IMR-90 (cell line): Measurements from ENCODE around the gene MLF2. TPM values are rescaled to one million over a fixed set of nuclear protein-coding genes. Genes with fewer than 3 reads are reported as not detected.
A peak's percentile ranks its signal among the peaks of the same experiment; 100 is the strongest.

Source experiments
- ATAC-seq: fragments of 200-7000 bp; cut with Tn5 transposase; 2 replicates; pipeline ENCODE4 v1.9.1; 2020; ENCODE audit warnings: low read depth, mild to moderate bottlenecking, moderate library complexity
- BruUV-seq: library from RNA; stranded (reverse); fragments of 400-500 nt; replicated peaks from 2 replicates; lab custom pipeline; 2021; lab: Mats Ljungman, UMichigan
- CTCF ChIA-PET: fragments of 300-600 bp; formaldehyde crosslinking; extraction: SDS; loops from one replicate; lab custom pipeline; 2021; ENCODE audit warnings: antibody characterized with exemption; lab: Yijun Ruan, JAX
- POLR2A ChIA-PET: fragments of 300-600 bp; sonication (Branson Sonifier 250); formaldehyde crosslinking; loops from one replicate; lab custom pipeline; 2022; ENCODE audit warnings: antibody characterized with exemption; ENCODE audit not compliant: unreplicated experiment; lab: Charles Lee
- DNase-seq: peaks from one replicate; pipeline ENCODE4 v3.0.0; 2013
- H2AFZ ChIP-seq: replicated peaks from 2 replicates; pipeline ENCODE3; 2013; ENCODE audit warnings: low read length, mild to moderate bottlenecking; ENCODE audit not compliant: poor library complexity
- H2AK5ac ChIP-seq: 2 replicates; pipeline ENCODE4 v1.6.1; 2013; ENCODE audit warnings: low read depth, low read length, inconsistent platforms
- H2AK9ac ChIP-seq: replicated peaks from 2 replicates; pipeline ENCODE3; 2013; ENCODE audit warnings: mild to moderate bottlenecking, low read depth, low read length, moderate library complexity; ENCODE audit not compliant: poor library complexity
- H2BK120ac ChIP-seq: 2 replicates; pipeline ENCODE4 v1.6.1; 2013; ENCODE audit warnings: low read depth, low read length, inconsistent platforms
- H2BK15ac ChIP-seq: 3 replicates; pipeline ENCODE4 v1.6.1; 2013; ENCODE audit warnings: low read depth, low read length, inconsistent platforms
- H2BK20ac ChIP-seq: 2 replicates; pipeline ENCODE4 v1.6.1; 2013; ENCODE audit warnings: low read depth, mild to moderate bottlenecking, inconsistent platforms, low read length, moderate library complexity
- H2BK5ac ChIP-seq: 2 replicates; pipeline ENCODE4 v1.6.1; 2013; ENCODE audit warnings: mild to moderate bottlenecking, low read depth, low read length, inconsistent platforms; ENCODE audit not compliant: poor library complexity, severe bottlenecking
- H3K14ac ChIP-seq: replicated peaks from 2 replicates; pipeline ENCODE4 v1.6.1; 2013; ENCODE audit warnings: low read depth, low read length, inconsistent platforms
- H3K18ac ChIP-seq: 2 replicates; pipeline ENCODE4 v1.6.1; 2013; ENCODE audit warnings: low read depth, low read length, control low read depth
- H3K23ac ChIP-seq: 2 replicates; pipeline ENCODE4 v1.6.1; 2013; ENCODE audit warnings: low read depth, low read length, inconsistent platforms
- H3K27ac ChIP-seq: 2 replicates; pipeline ENCODE4 v1.5.1; 2013; ENCODE audit warnings: mild to moderate bottlenecking, control low read depth, low read length; ENCODE audit not compliant: insufficient read depth
- H3K27me3 ChIP-seq: 2 replicates; pipeline ENCODE4 v1.6.1; 2013; ENCODE audit warnings: low read length; ENCODE audit not compliant: control insufficient read depth, insufficient read depth
- H3K36me3 ChIP-seq: 2 replicates; pipeline ENCODE4 v1.6.1; 2013; ENCODE audit warnings: low read length, mixed read lengths; ENCODE audit not compliant: control insufficient read depth, insufficient read depth
- H3K4ac ChIP-seq: 2 replicates; pipeline ENCODE4 v1.6.1; 2013; ENCODE audit warnings: low read depth, low read length, inconsistent platforms
- H3K4me1 ChIP-seq: 2 replicates; pipeline ENCODE4 v1.6.1; 2013; ENCODE audit warnings: low read length, mixed read lengths; ENCODE audit not compliant: control insufficient read depth, insufficient read depth
- H3K4me2 ChIP-seq: 2 replicates; pipeline ENCODE4 v1.6.1; 2013; ENCODE audit warnings: low read depth, mild to moderate bottlenecking, control low read depth, low read length, moderate library complexity
- H3K4me3 ChIP-seq: 2 replicates; pipeline ENCODE4 v1.5.1; 2013; ENCODE audit warnings: low read depth, mild to moderate bottlenecking, control low read depth, low read length, moderate library complexity; ENCODE audit not compliant: insufficient read depth
- H3K56ac ChIP-seq: 2 replicates; pipeline ENCODE4 v1.6.1; 2013; ENCODE audit warnings: low read length, inconsistent platforms; ENCODE audit not compliant: insufficient read depth; ENCODE audit errors: extremely low read depth
- H3K79me1 ChIP-seq, 2 experiments: 2 replicates each; pipeline ENCODE4 v1.6.1; 2013; ENCODE audit warnings: low read length in 2 of 2, inconsistent platforms in 1 of 2, low read depth in 1 of 2
- H3K9ac ChIP-seq: 2 replicates; pipeline ENCODE4 v1.6.1; 2013; ENCODE audit warnings: low read depth, low read length, control low read depth
- H3K9me1 ChIP-seq: 2 replicates; pipeline ENCODE4 v1.6.1; 2013; ENCODE audit warnings: low read length, inconsistent platforms; ENCODE audit not compliant: insufficient read depth
- H3K9me3 ChIP-seq: 2 replicates; pipeline ENCODE4 v1.6.1; 2013; ENCODE audit warnings: low read length; ENCODE audit not compliant: control insufficient read depth, insufficient read depth
- H4K20me1 ChIP-seq: 2 replicates; pipeline ENCODE4 v1.6.1; 2013; ENCODE audit warnings: low read length, inconsistent platforms; ENCODE audit not compliant: insufficient read depth
- H4K5ac ChIP-seq: 2 replicates; pipeline ENCODE4 v1.6.1; 2013; ENCODE audit warnings: mild to moderate bottlenecking, low read depth, low read length, control low read depth
- H4K8ac ChIP-seq, 2 experiments: 2 replicates each; pipeline ENCODE4 v1.6.1; 2013; ENCODE audit warnings: low read depth in 2 of 2, low read length in 2 of 2, control low read depth in 1 of 2, inconsistent platforms in 1 of 2
- H4K91ac ChIP-seq: 2 replicates; pipeline ENCODE4 v1.6.1; 2013; ENCODE audit warnings: low read depth, low read length, inconsistent platforms; ENCODE audit not compliant: insufficient read depth
- CEBPB ChIP-seq: IDR thresholded peaks from 2 replicates; pipeline ENCODE4 v1.6.1; 2012; ENCODE audit warnings: low read depth, low read length, improper control_type of control experiment
- MAZ ChIP-seq: IDR thresholded peaks from 2 replicates; pipeline ENCODE4 v1.6.1; 2012; ENCODE audit warnings: low read depth, mild to moderate bottlenecking, low read length, improper control_type of control experiment, moderate library complexity, borderline replicate concordance
- RAD21 ChIP-seq: IDR thresholded peaks from 2 replicates; pipeline ENCODE4 v1.6.1; 2012; ENCODE audit warnings: low read length, improper control_type of control experiment
- RCOR1 ChIP-seq: IDR thresholded peaks from 2 replicates; pipeline ENCODE4 v1.6.1; 2012; ENCODE audit warnings: mild to moderate bottlenecking, low read length, improper control_type of control experiment; ENCODE audit not compliant: insufficient replicate concordance
- RFX5 ChIP-seq: IDR thresholded peaks from 2 replicates; pipeline ENCODE4 v1.8.0; 2012; ENCODE audit warnings: low read depth, mild to moderate bottlenecking, low read length, moderate library complexity
- SMC3 ChIP-seq: fragments of 150-350 bp; IDR thresholded peaks from 2 replicates; pipeline ENCODE4 v1.6.1; 2016; ENCODE audit warnings: low read depth, mild to moderate bottlenecking, antibody characterized with exemption, low read length, moderate library complexity
- WGBS, 2 experiments: methylation state at CpG; one replicate each; pipeline versions ENCODE4 v1.1.5 to v1.1.7; 2013; ENCODE audit warnings: missing lambda C conversion rate in 2 of 2; ENCODE audit not compliant: insufficient read length in 1 of 2; ENCODE audit errors: extremely low coverage in 2 of 2; 5-methylcytosine and 5-hydroxymethylcytosine counted together
- dilution Hi-C: fragments of 300-500 bp; cut with HindIII; formaldehyde crosslinking; loops from one replicate; pipeline ENCODE4 v1.14.3; 2018; ENCODE audit warnings: low sequenced_read_pairs; ENCODE audit not compliant: unreplicated experiment
- in situ Hi-C: fragments of 300-500 bp; cut with MboI; formaldehyde crosslinking; loops from 3 replicates; pipeline ENCODE4 v1.14.3; 2019; ENCODE audit warnings: low sequenced_read_pairs, inconsistent platforms, mixed read lengths
- intact Hi-C: fragments of 100-400 bp; cut with micrococcal nuclease; formaldehyde crosslinking; loops from 2 replicates; pipeline ENCODE4 v1.10.0; 2022
- polyA plus RNA-seq, 3 experiments: library from polyadenylated mRNA; depleted of rRNA; stranded (reverse); fragments of >200 nt; gene quantifications; 2 replicates each; pipeline ENCODE4 v1.2.3, GENCODE V29; 2012; ENCODE audit warnings: low replicate concordance in 1 of 3
- total RNA-seq: library from RNA; depleted of rRNA; stranded (reverse); fragments of >200 nt; gene quantifications from 2 replicates; pipeline ENCODE4 v1.2.3, GENCODE V29; 2012

The MLF2 gene
- total and polyA plus RNA-seq, 2 of the 4 experiments (the other 2 are of a cell fraction) = 236 to 403 TPM

- TF ChIP-seq RCOR1 = no peak
Measured at GRCh38 chr12:6765048-6765633, 12.2 kb upstream of the MLF2 start (continued).

GRCh38 chr12:6764011-6764828 lies 11.3 kb upstream of the MLF2 start:
- in situ Hi-C loops (no loop called here), dilution Hi-C loops (no loop called here), intact Hi-C loops (loop anchor here (1.0 to 10.0 kb wide), 2 partner anchors 11 to 149 kb away; partner anchors contain the start of gene MLF2)
- Histone ChIP-seq H3K23ac (peak overlapping the region; percentile 99), H3K4ac (peak overlapping the region; percentile 99), H3K9ac (peak overlapping the region; percentile 68), H2BK20ac (peak overlapping the region; percentile 95), H3K27me3 (no peaks in the 10 kb centered on the region), H3K4me1 (peaks cover 21% of the 10 kb centered on the region), H3K56ac (peak overlapping the region; percentile 90), H4K5ac (peak overlapping the region; percentile 93), H3K4me2 (peak overlapping the region; percentile 57), H2BK15ac (peak overlapping the region; percentile 99), H3K27ac (peak overlapping the region; percentile 90), H2AFZ (peak overlapping the region; percentile 89), H3K9me3 (no peaks in the 10 kb centered on the region), H3K4me3 (peak overlapping the region; percentile 12; the same call in 1 of the 2 replicates), H3K79me1 (peaks cover 20 to 53% of the 10 kb centered on the region in 2 experiments), H3K14ac (peak overlapping the region; percentile 97), H4K8ac (peak overlapping the region; percentile 95 to 99), H3K18ac (peak overlapping the region; percentile 84), H2AK9ac (peak overlapping the region; percentile 99), H3K36me3 (no peaks in the 10 kb centered on the region), H4K91ac (peak overlapping the region; percentile 100), H4K20me1 (peaks cover 24% of the 10 kb centered on the region), H2AK5ac (peak overlapping the region; percentile 99), H2BK5ac (peak overlapping the region; percentile 94), H3K9me1 (peaks cover 18% of the 10 kb centered on the region), H2BK120ac (peak overlapping the region; percentile 98)
- ChIA-PET CTCF (interaction anchor here (1.6 to 3.2 kb wide), 2 partner anchors 11 kb away, joined by 9 to 27 read pairs; partner anchors contain the start of gene MLF2), POLR2A (interaction anchor here (0.6 to 0.8 kb wide), 2 partner anchors 11 to 54 kb away, joined by 3 to 4 read pairs; partner anchors contain the start of gene MLF2)
- 3% methylated on average over 8 of the region's 16 CpGs; no CpG with 5 or more reads in 1 of the 2 experiments for WGBS, 2 experiments
- no TSS peak for BruUV-seq
- ATAC-seq (peak; percentile 82), DNase-seq (peak; percentile 99)
- TF ChIP-seq CEBPB = peak; percentile 45; the same call in 1 of the 2 replicates
- peak; percentile 99 for TF ChIP-seq RFX5
- peak; percentile 92 for TF ChIP-seq MAZ
- TF ChIP-seq SMC3 = no peak
- no peak for TF ChIP-seq RAD21
